ENCODE results near the gene FGF14. TPM values are rescaled to one million over a fixed set of nuclear protein-coding genes. Genes with fewer than 3 reads are reported as not detected.

The FGF14 gene
- total and polyA plus RNA-seq, 2 experiments from 2014 or later, result 0.03 TPM; not detected in 1

- Mint-ChIP-seq H3K27me3 (ENCODE audit: insufficient read depth, low read depth, poor library complexity) (no peaks in the 10 kb centered on the region), H3K36me3 (ENCODE audit: low read depth) (no peaks in the 10 kb centered on the region; the same call in 2 of the 3 replicates), H3K4me3 (no peak overlapping the region), H3K9me3 (no peaks in the 10 kb centered on the region; the same call in 2 of the 3 replicates), H3K4me1 (peaks cover 3% of the 10 kb centered on the region; the same call in 2 of the 3 replicates), H3K27ac (0 out of 2 replicates have a peak overlapping the region, but pooled peaks have one; percentile 15)
- Histone ChIP-seq H3K4me1 (ENCODE audit: insufficient read depth) (no peaks in the 10 kb centered on the region), H4K20me1 (replicated peaks; ENCODE audit: insufficient read depth) (no peaks in the 10 kb centered on the region), H2AFZ (no peak overlapping the region), H3K4me2 (no peak overlapping the region), H3K4me3 (no peak overlapping the region), H3K27ac (ENCODE audit: low read depth) (no peak overlapping the region), H3K27me3 (ENCODE audit: insufficient read depth) (no peaks in the 10 kb centered on the region), H3F3A (replicated peaks; ENCODE audit: low read depth) (no peaks in the 10 kb centered on the region), H3K79me2 (replicated peaks; ENCODE audit: insufficient read depth) (no peaks in the 10 kb centered on the region), H3K9me2 (ENCODE audit: insufficient read depth) (no peaks in the 10 kb centered on the region), H3K36me3 (ENCODE audit: insufficient read depth) (no peaks in the 10 kb centered on the region)
- no peak for DNase-seq (ENCODE audit: low spot score)
- no peak for ATAC-seq
- TF ChIP-seq ZNF331 (CRISPR knock-in tag; IDR thresholded peaks at IDR 0.05; ENCODE audit: low read depth) (no peak), NANOG (IDR thresholded peaks at IDR 0.05; ENCODE audit: borderline replicate concordance) (no peak)
Observed at GRCh38 chr13:102192858-102193257, 209.0 kb downstream of the FGF14 start.

GRCh38 chr13:102191951-102192502 is 209.8 kb downstream of the FGF14 start:
- no peaks in the 10 kb centered on the region for H4K20me1 ChIP-seq (replicated peaks; ENCODE audit: insufficient read depth)
- H3K27me3 ChIP-seq (ENCODE audit: insufficient read depth), result no peaks in the 10 kb centered on the region
- no peaks in the 10 kb centered on the region for H3K4me1 ChIP-seq (ENCODE audit: insufficient read depth)
- H3K36me3 ChIP-seq (ENCODE audit: insufficient read depth), result no peaks in the 10 kb centered on the region
- Mint-ChIP-seq H3K9me3 (no peaks in the 10 kb centered on the region; the same call in 2 of the 3 replicates), H3K27ac (no peak overlapping the region; the same call in 1 of the 2 replicates), H3K27me3 (ENCODE audit: insufficient read depth, low read depth, poor library complexity) (no peaks in the 10 kb centered on the region), H3K4me3 (no peak overlapping the region), H3K4me1 (peaks cover 3% of the 10 kb centered on the region; the same call in 2 of the 3 replicates), H3K36me3 (ENCODE audit: low read depth) (no peaks in the 10 kb centered on the region; the same call in 2 of the 3 replicates)
- ATAC-seq (no peak), DNase-seq (ENCODE audit: low spot score) (no peak)
- H2AFZ ChIP-seq, result peak overlapping the region; percentile 24; the same call in 1 of the 2 replicates
- H3F3A ChIP-seq (replicated peaks; ENCODE audit: low read depth), result no peaks in the 10 kb centered on the region
- no peaks in the 10 kb centered on the region for H3K9me2 ChIP-seq (ENCODE audit: insufficient read depth)
- no peaks in the 10 kb centered on the region for H3K79me2 ChIP-seq (replicated peaks; ENCODE audit: insufficient read depth)
- H3K27ac ChIP-seq (ENCODE audit: low read depth), result no peak overlapping the region
- no peak overlapping the region for H3K4me2 ChIP-seq
- H3K4me3 ChIP-seq, result no peak overlapping the region
- TF ChIP-seq POLR2AphosphoS5 (IDR thresholded peaks at IDR 0.05; ENCODE audit: low read depth), result no peak
- TF ChIP-seq, protein P1, sequence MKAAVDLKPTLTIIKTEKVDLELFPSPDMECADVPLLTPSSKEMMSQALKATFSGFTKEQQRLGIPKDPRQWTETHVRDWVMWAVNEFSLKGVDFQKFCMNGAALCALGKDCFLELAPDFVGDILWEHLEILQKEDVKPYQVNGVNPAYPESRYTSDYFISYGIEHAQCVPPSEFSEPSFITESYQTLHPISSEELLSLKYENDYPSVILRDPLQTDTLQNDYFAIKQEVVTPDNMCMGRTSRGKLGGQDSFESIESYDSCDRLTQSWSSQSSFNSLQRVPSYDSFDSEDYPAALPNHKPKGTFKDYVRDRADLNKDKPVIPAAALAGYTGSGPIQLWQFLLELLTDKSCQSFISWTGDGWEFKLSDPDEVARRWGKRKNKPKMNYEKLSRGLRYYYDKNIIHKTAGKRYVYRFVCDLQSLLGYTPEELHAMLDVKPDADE (IDR thresholded peaks at IDR 0.05), result no peak
- TF ChIP-seq NANOG (IDR thresholded peaks at IDR 0.05; ENCODE audit: borderline replicate concordance), result no peak
- no peak for TF ChIP-seq CTCF (conservative IDR thresholded peaks at IDR 0.05; ENCODE audit: low read depth in 2 of 2)
- TF ChIP-seq ZNF114 (CRISPR knock-in tag; IDR thresholded peaks at IDR 0.05), result no peak
- no peak for TF ChIP-seq STAT1 (IDR thresholded peaks at IDR 0.05; ENCODE audit: unreplicated experiment)
- no peak for TF ChIP-seq CREB1 (CRISPR knock-in tag; IDR thresholded peaks at IDR 0.05; ENCODE audit: low read depth)
- TF ChIP-seq, protein P2, sequence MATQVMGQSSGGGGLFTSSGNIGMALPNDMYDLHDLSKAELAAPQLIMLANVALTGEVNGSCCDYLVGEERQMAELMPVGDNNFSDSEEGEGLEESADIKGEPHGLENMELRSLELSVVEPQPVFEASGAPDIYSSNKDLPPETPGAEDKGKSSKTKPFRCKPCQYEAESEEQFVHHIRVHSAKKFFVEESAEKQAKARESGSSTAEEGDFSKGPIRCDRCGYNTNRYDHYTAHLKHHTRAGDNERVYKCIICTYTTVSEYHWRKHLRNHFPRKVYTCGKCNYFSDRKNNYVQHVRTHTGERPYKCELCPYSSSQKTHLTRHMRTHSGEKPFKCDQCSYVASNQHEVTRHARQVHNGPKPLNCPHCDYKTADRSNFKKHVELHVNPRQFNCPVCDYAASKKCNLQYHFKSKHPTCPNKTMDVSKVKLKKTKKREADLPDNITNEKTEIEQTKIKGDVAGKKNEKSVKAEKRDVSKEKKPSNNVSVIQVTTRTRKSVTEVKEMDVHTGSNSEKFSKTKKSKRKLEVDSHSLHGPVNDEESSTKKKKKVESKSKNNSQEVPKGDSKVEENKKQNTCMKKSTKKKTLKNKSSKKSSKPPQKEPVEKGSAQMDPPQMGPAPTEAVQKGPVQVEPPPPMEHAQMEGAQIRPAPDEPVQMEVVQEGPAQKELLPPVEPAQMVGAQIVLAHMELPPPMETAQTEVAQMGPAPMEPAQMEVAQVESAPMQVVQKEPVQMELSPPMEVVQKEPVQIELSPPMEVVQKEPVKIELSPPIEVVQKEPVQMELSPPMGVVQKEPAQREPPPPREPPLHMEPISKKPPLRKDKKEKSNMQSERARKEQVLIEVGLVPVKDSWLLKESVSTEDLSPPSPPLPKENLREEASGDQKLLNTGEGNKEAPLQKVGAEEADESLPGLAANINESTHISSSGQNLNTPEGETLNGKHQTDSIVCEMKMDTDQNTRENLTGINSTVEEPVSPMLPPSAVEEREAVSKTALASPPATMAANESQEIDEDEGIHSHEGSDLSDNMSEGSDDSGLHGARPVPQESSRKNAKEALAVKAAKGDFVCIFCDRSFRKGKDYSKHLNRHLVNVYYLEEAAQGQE (IDR thresholded peaks at IDR 0.05; ENCODE audit: unreplicated experiment), result no peak
- TF ChIP-seq JUNB (IDR thresholded peaks at IDR 0.05; ENCODE audit: unreplicated experiment), result no peak
- no peak for TF ChIP-seq EZH2phosphoT487 (IDR thresholded peaks at IDR 0.05; ENCODE audit: unreplicated experiment)
- no peak for TF ChIP-seq ZNF331 (CRISPR knock-in tag; IDR thresholded peaks at IDR 0.05; ENCODE audit: low read depth)
- TF ChIP-seq EZH2 (IDR thresholded peaks at IDR 0.05; ENCODE audit: low read depth, unreplicated experiment), result no peak

Measured in GM23338 (cell line).